ENCODE results near the gene RPA3. TPM values are rescaled to one million over a fixed set of nuclear protein-coding genes. Genes with fewer than 3 reads are reported as not detected.

RPA3 gene
- total and polyA plus RNA-seq, 2 of the 13 experiments (the other 11 are each of a cell fraction or from before 2014, with no cell fraction given): 38.3 to 154 TPM

DNA sequence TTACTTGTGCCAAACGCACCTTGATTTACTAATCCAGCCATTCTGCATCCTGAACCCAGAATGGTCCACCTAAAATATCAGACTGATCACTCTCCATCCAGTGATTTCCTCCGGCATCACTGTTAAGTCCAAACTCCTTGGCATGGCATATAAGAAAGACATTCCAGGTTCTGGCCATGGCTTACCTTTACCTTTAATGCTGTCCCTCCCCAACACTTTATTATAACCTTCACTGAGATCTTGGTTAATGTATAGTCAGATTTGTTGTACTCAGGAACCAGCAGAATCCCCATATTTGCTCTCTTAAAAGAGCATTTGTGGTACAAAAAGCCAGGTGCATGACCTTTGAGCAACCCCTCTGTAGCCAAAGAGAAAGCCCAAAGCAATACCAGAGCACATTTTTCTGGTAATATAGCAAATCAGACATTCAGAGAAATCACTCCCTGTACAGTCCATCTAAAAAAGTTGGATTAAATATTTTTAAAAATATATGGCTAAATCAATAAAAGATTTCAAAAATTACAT lies 67.7 kb downstream of the RPA3 start:
- in situ Hi-C loops (cut with HindIII; ENCODE audit: extremely low pct_ligation_motif_present, low pct_unique_long_range_greater_than_20kb): loop anchor here (25.0 kb wide), 1 partner anchor 562 kb away; no protein-coding TSS in a partner anchor
- H4K20me1 ChIP-seq (ENCODE audit: insufficient read depth, low read length): no peaks in the 10 kb centered on the region
- POLR2A ChIA-PET: no interaction called here
- H3K79me2 ChIP-seq (ENCODE audit: insufficient read depth, low read length): peaks cover 54% of the 10 kb centered on the region
- DNase-seq (ENCODE audit: low spot score) (peak; percentile 62), FAIRE-seq (peak; percentile 81), ATAC-seq (peak; percentile 86)
- no peaks in the 10 kb centered on the region for H3K36me3 ChIP-seq (replicated peaks in 1 of 2; ENCODE audit: control insufficient read depth in 1 of 2, insufficient read depth in 2 of 2, low read length in 2 of 2)
- intact Hi-C loops (cut with micrococcal nuclease; ENCODE audit: unreplicated experiment): no loop called here
- no peak overlapping the region for H3K9ac ChIP-seq (ENCODE audit: insufficient read depth, low read depth, low read length)
- H3K4me2 ChIP-seq (ENCODE audit: low read depth, low read length): peak overlapping the region; percentile 63
- 22% methylated on average over 2 of the region's 2 CpGs for WGBS (ENCODE audit: low lambda C conversion rate)
- peaks cover 73% of the 10 kb centered on the region for H3K4me1 ChIP-seq (ENCODE audit: insufficient read depth, low read length)
- no peaks in the 10 kb centered on the region for H3K27me3 ChIP-seq (ENCODE audit: control insufficient read depth in 1 of 2, insufficient read depth in 2 of 2, low read length in 2 of 2)
- no TSS peak for BruUV-seq (replicated peaks)
- no peak overlapping the region for H3K4me3 ChIP-seq (replicated peaks in 1 of 3; ENCODE audit: insufficient read depth in 1 of 3, low read depth in 2 of 3, low read length in 3 of 3)
- H3K9me3 ChIP-seq (ENCODE audit: low read length): no peaks in the 10 kb centered on the region
- H3K27ac ChIP-seq (ENCODE audit: extremely low read length, insufficient read depth, low read length): peak overlapping the region; percentile 28
- no peak overlapping the region for H2AFZ ChIP-seq (ENCODE audit: low read length)
- CTCF ChIA-PET (ENCODE audit: low intra/inter-chr PET ratio, low total read pairs): no interaction called here
- TF ChIP-seq EP300 (IDR thresholded peaks at IDR 0.05; ENCODE audit: low read depth in 2 of 2, low read length in 2 of 2): peak in 1 of 2 experiments; percentile 64; a peak in 1 of 4 replicates
- TF ChIP-seq EP300 (CRISPR knock-in tag; IDR thresholded peaks at IDR 0.05; ENCODE audit: borderline replicate concordance): no peak
- TF ChIP-seq NCOA2 (CRISPR knock-in tag; IDR thresholded peaks at IDR 0.05): peak; percentile 16; the same call in 1 of the 2 replicates
- peak; percentile 80 for TF ChIP-seq ZEB1 (IDR thresholded peaks at IDR 0.05; ENCODE audit: insufficient replicate concordance, low read depth)
- TF ChIP-seq HNF1A (IDR thresholded peaks at IDR 0.05; ENCODE audit: low read depth): peak; percentile 57; the same call in 1 of the 2 replicates
- peak; percentile 51; the same call in 1 of the 2 replicates for TF ChIP-seq HNF1A (CRISPR knock-in tag; IDR thresholded peaks at IDR 0.05; ENCODE audit: borderline replicate concordance)
- TF ChIP-seq ZNF563 (CRISPR knock-in tag; IDR thresholded peaks at IDR 0.05): no peak
- TF ChIP-seq RBM39 (IDR thresholded peaks at IDR 0.05; ENCODE audit: low read depth, low read length, poor library complexity, severe bottlenecking): no peak
- no peak for TF ChIP-seq SOX13 (IDR thresholded peaks at IDR 0.05)
- TF ChIP-seq SOX13 (CRISPR knock-in tag; conservative IDR thresholded peaks at IDR 0.05 in 1 of 2, IDR thresholded peaks at IDR 0.05 in 1 of 2): peak in 1 of 2 experiments; percentile 34; a peak in 1 of 4 replicates
- TF ChIP-seq ZBTB37 (CRISPR knock-in tag; IDR thresholded peaks at IDR 0.05): 0 out of 2 replicates have a peak, but pooled peaks have one; percentile 53
- no peak for TF ChIP-seq EHMT2 (IDR thresholded peaks at IDR 0.05; ENCODE audit: borderline replicate concordance, low read depth, low read length)
- no peak for TF ChIP-seq ZNF674 (CRISPR knock-in tag; IDR thresholded peaks at IDR 0.05; ENCODE audit: low read depth)
- no peak for TF ChIP-seq AKAP8 (CRISPR knock-in tag; IDR thresholded peaks at IDR 0.05)
- TF ChIP-seq NR2F6 (IDR thresholded peaks at IDR 0.05): peak; percentile 69
- peak; percentile 73 for TF ChIP-seq NR2F6 (CRISPR knock-in tag; IDR thresholded peaks at IDR 0.05)
- no peak for TF ChIP-seq ZNF83 (CRISPR knock-in tag; IDR thresholded peaks at IDR 0.05; ENCODE audit: borderline replicate concordance)
- peak; percentile 42; the same call in 1 of the 2 replicates for TF ChIP-seq HOMEZ (CRISPR knock-in tag; IDR thresholded peaks at IDR 0.05; ENCODE audit: low read depth)
- TF ChIP-seq RARA (CRISPR knock-in tag; IDR thresholded peaks at IDR 0.05): peak; percentile 63

Measured in HepG2 (cell line).